HepG2 (cell line): ENCODE data around the gene COQ3. TPM values are rescaled to one million over a fixed set of nuclear protein-coding genes. Genes with fewer than 3 reads are reported as not detected.

Experiments used
- DRAP1 ChIP-seq: IDR thresholded peaks from 2 replicates; pipeline ENCODE4 v1.6.1; 2016; ENCODE audit warnings: missing genetic modification reagents, missing compliant biosample characterization
- E2F2 ChIP-seq: sonication (generic); formaldehyde crosslinking; IDR thresholded peaks from 2 replicates; pipeline ENCODE4 v1.4.0; 2020; ENCODE audit warnings: missing genetic modification reagents, borderline replicate concordance
- GABPA ChIP-seq, 2 experiments: IDR thresholded peaks; 2 replicates each; pipeline ENCODE4 v1.6.1; 2011 to 2016; ENCODE audit warnings: low read depth in 2 of 2, low read length in 1 of 2, missing biosample characterization in 1 of 2, missing genetic modification characterization in 1 of 2
- HNRNPK ChIP-seq: fragments of 200-400 bp; formaldehyde crosslinking; IDR thresholded peaks from 2 replicates; pipeline ENCODE4 v1.6.1; 2018; ENCODE audit warnings: low read length, low read depth, moderate library complexity, mild to moderate bottlenecking; ENCODE audit not compliant: poor library complexity, severe bottlenecking
- KDM2A ChIP-seq: sonication (generic); formaldehyde crosslinking; IDR thresholded peaks from 2 replicates; pipeline ENCODE4 v1.4.0; 2020; ENCODE audit warnings: low read depth, missing genetic modification reagents, borderline replicate concordance
- KDM5A ChIP-seq: fragments of 200-600 bp; sonication (generic); IDR thresholded peaks from 2 replicates; pipeline ENCODE4 v1.7.0; 2018; ENCODE audit warnings: antibody characterized with exemption, mild to moderate bottlenecking, low read length, borderline replicate concordance
- PCBP2 ChIP-seq: fragments of 200-400 bp; formaldehyde crosslinking; optimal IDR thresholded peaks from 2 replicates; pipeline ENCODE3; 2018; ENCODE audit warnings: low read length, low read depth; ENCODE audit not compliant: poor library complexity, severe bottlenecking
- PRDM10 ChIP-seq: sonication (generic); formaldehyde crosslinking; IDR thresholded peaks from 2 replicates; pipeline ENCODE4 v1.4.0; 2020; ENCODE audit warnings: low read depth, missing genetic modification reagents
- SIX1 ChIP-seq: sonication (generic); formaldehyde crosslinking; IDR thresholded peaks from 2 replicates; pipeline ENCODE4 v1.4.0; 2020; ENCODE audit warnings: missing genetic modification reagents, borderline replicate concordance
- TAF1 ChIP-seq: sonication (generic); formaldehyde crosslinking; IDR thresholded peaks from 2 replicates; pipeline ENCODE4 v1.4.0; 2020; ENCODE audit warnings: missing genetic modification reagents
- TCF12 ChIP-seq, 2 experiments: fragments of 450-650 bp in 1 of 2; sonication (generic) in 1 of 2; formaldehyde crosslinking in 1 of 2; IDR thresholded peaks; 2 replicates each; pipeline versions ENCODE4 v1.6.1 to v1.8.0; 2017 to 2022; ENCODE audit warnings: antibody characterized with exemption in 1 of 2, mild to moderate bottlenecking in 1 of 2, missing genetic modification reagents in 1 of 2, moderate library complexity in 1 of 2
- TP53 ChIP-seq: sonication (generic); formaldehyde crosslinking; conservative IDR thresholded peaks from 2 replicates; pipeline ENCODE4 v1.4.0; 2020; ENCODE audit warnings: missing genetic modification reagents
- ZFP82 ChIP-seq: sonication (generic); formaldehyde crosslinking; IDR thresholded peaks from 2 replicates; pipeline ENCODE4 v1.5.1; 2020; ENCODE audit warnings: mild to moderate bottlenecking, missing genetic modification reagents, borderline replicate concordance
- ZNF33B ChIP-seq: sonication (generic); formaldehyde crosslinking; IDR thresholded peaks from 2 replicates; pipeline ENCODE4 v1.5.1; 2020; ENCODE audit warnings: mild to moderate bottlenecking, missing genetic modification reagents
- ZNF512B ChIP-seq: sonication (generic); formaldehyde crosslinking; IDR thresholded peaks from 2 replicates; pipeline ENCODE4 v1.5.1; 2020; ENCODE audit warnings: missing genetic modification reagents, mild to moderate bottlenecking, borderline replicate concordance
- ZNF557 ChIP-seq: sonication (generic); formaldehyde crosslinking; IDR thresholded peaks from 2 replicates; pipeline ENCODE4 v1.4.0; 2020; ENCODE audit warnings: missing genetic modification reagents
- ZNF713 ChIP-seq: sonication (generic); formaldehyde crosslinking; IDR thresholded peaks from 2 replicates; pipeline ENCODE4 v1.4.0; 2020; ENCODE audit warnings: mild to moderate bottlenecking, missing genetic modification reagents
- polyA plus RNA-seq, 8 experiments: library from polyadenylated mRNA; depleted of rRNA in 3 of 8; stranded (reverse) in 7 of 8; unstranded in 1 of 8; fragments of >200 nt; fragmentation: Illumina TruSeq in 4 of 8; extraction: Trizol in 4 of 8; gene quantifications; 2 replicates each; pipeline versions ENCODE4 v1.2.1 to v1.2.3, GENCODE V29; 2011 to 2016; ENCODE audit warnings: low read depth in 4 of 8, missing spikeins in 1 of 8, mixed read lengths in 1 of 8; ENCODE audit not compliant: insufficient read depth in 1 of 8
- total RNA-seq, 5 experiments: library from RNA; depleted of rRNA; stranded (reverse); fragments of >200 nt; fragmentation: Illumina TruSeq; extraction: Trizol; gene quantifications; 2 replicates each; pipeline ENCODE4 v1.2.3, GENCODE V29; 2016; ENCODE audit warnings: low read depth in 1 of 5

Gene COQ3
- total and polyA plus RNA-seq, 2 of the 13 experiments (the other 11 are each of a cell fraction or from before 2014, with no cell fraction given): 5.3 to 20.5 TPM

GRCh38 chr6:99425647-99426450 lies 31.9 kb upstream of the COQ3 start (continued):
- no peak for TF ChIP-seq TCF12 (IDR thresholded peaks at IDR 0.05)
- peak; percentile 46; the same call in 1 of the 2 replicates for TF ChIP-seq TCF12 (CRISPR knock-in tag; IDR thresholded peaks at IDR 0.05)
- no peak; the same call in 1 of the 2 replicates for TF ChIP-seq ZNF557 (CRISPR knock-in tag)
- no peak; the same call in 1 of the 2 replicates for TF ChIP-seq TP53 (CRISPR knock-in tag)
- 0 out of 2 replicates have a peak, but pooled peaks have one; percentile 19 for TF ChIP-seq KDM5A
- TF ChIP-seq ZNF33B: no peak
- peak; percentile 88; the same call in 1 of the 2 replicates for TF ChIP-seq PRDM10 (CRISPR knock-in tag)
- TF ChIP-seq ZNF713 (CRISPR knock-in tag): no peak
- TF ChIP-seq KDM2A (CRISPR knock-in tag): 0 out of 2 replicates have a peak, but pooled peaks have one; percentile 16
- TF ChIP-seq ZFP82: no peak
- TF ChIP-seq ZNF512B: no peak
- TF ChIP-seq PCBP2: no peak
- no peak for TF ChIP-seq HNRNPK
- TF ChIP-seq GABPA (IDR thresholded peaks at IDR 0.05; ENCODE audit: low read depth, low read length): 0 out of 2 replicates have a peak, but pooled peaks have one; percentile 9
- TF ChIP-seq GABPA (CRISPR knock-in tag; IDR thresholded peaks at IDR 0.05; ENCODE audit: low read depth): no peak
- TF ChIP-seq TAF1: peak; percentile 49
- TF ChIP-seq E2F2: no peak
- TF ChIP-seq DRAP1: peak; percentile 26; the same call in 1 of the 2 replicates
- TF ChIP-seq SIX1 (CRISPR knock-in tag): no peak
